ENCODE data around the gene UQCRC2.
"Not testable (repeated sequence)": the region's sequence is repeated elsewhere in the genome, so short reads cannot be mapped to it uniquely, and the experiment has no call there.

UQCRC2 gene

GRCh38 chr16:21952793-21953540 is at the start of gene UQCRC2:
Gene UQCRC2 (plus strand): TSS chr16:21953361. CDS start chr16:21953424, 63 bp downstream.
- FAIRE-seq: no peak

- FAIRE-seq: not testable (repeated sequence)
These were observed 20.5 kb upstream of the UQCRC2 start for GRCh38 chr16:21932650-21933049.

GRCh38 chr16:21933316-21933715 is 19.8 kb upstream of the UQCRC2 start:
- FAIRE-seq: not testable (repeated sequence)

DNA sequence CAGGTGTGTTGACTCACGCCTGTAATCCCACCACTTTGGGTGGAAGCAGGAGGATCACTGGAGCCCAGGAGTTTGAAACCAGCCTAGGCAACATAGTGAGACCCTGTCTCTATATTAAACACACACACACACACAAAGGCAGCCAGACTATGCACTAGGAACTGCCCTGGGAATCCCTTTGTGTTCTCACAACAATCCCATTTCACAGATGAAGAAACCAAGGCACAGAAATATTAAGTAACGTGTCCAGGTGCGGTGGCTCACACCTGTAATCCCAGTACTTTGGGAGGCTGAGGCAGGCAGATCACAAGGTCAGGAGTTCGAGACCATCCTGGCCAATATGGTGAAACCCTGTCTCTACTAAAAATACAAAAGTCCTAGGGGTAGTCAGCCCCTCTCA is 19.4 kb upstream of the UQCRC2 start:
- FAIRE-seq: not testable (repeated sequence)

DNA sequence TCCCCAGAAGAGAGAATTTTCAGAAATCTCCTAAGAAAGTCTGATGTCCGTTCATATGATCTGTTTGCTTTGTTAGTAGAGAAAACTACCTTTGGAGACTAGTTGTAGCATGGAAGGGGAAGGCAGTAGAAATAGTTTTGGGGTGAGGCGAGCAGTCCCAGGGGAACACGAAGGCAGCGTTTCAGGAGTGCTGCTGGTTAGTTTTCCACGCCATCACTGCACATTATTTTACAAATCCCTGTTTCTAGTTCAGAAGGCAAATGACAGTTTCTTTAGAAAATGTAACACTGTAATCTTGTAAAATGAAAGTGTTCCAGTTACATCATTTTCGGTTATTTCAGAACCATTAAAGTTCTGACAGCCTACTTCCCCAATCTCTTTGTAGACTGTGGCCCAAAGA is 16.9 kb upstream of the UQCRC2 start:
- not testable (repeated sequence) for FAIRE-seq

GRCh38 chr16:21937336-21937829 is 15.8 kb upstream of the UQCRC2 start:
- FAIRE-seq: no peak

- no peak for FAIRE-seq
These were observed 12.6 kb upstream of the UQCRC2 start for GRCh38 chr16:21940570-21940969.

DNA sequence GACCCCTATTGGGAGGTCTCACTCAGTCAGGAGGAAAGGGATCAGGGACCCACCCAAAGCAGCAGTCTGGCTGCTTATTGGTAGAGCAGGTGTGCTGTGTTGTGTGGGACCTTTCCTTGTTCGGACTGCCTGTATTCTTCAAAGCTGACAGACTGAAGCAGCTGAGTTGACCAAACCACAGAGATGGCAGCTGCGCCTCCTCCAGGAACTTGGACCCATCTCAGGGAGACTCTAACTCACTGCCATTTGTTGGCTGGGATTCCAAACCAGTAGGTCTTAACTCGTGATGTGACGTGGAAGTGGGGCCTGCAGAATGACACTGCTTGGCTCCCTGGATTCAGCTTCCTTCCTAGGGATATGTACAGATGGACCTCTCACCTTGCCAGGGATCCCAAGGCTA is 9.6 kb upstream of the UQCRC2 start:
- no peak for FAIRE-seq

DNA sequence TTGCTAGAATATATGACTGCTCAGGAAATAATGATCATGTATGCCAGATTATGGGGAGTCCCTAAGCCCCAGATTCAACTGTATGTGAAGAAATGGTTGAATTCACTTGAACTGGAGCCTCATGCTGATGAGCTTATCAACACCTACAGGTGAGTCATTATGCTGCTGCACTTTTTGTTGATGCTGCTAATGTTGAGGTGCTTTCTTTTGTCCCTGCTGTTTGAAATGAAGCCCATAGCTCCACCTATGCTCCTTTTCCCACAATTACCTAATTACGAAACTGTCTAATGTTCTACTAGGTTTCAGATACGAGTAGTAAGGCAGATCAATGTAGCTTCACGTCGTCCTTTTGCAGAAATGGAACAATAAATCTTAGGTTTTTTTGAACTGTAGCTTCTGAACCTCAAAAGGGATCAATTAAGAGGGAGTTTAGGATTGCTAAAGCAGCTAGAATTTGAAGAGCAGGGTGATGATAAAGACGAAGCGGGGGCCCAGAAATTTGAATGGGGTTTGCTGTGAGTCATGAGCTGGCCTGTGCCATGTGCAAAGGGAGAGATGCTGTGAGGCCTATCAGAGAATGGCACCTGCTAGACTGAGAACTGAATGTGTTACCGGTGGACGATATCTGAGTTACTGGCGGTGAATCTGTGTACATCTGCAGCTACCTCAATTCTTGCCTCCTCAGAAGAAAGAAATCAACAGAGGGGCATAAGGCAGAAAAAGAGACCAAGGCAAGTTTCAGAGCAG is 6.1 kb upstream of the UQCRC2 start:
- no peak for FAIRE-seq

DNA sequence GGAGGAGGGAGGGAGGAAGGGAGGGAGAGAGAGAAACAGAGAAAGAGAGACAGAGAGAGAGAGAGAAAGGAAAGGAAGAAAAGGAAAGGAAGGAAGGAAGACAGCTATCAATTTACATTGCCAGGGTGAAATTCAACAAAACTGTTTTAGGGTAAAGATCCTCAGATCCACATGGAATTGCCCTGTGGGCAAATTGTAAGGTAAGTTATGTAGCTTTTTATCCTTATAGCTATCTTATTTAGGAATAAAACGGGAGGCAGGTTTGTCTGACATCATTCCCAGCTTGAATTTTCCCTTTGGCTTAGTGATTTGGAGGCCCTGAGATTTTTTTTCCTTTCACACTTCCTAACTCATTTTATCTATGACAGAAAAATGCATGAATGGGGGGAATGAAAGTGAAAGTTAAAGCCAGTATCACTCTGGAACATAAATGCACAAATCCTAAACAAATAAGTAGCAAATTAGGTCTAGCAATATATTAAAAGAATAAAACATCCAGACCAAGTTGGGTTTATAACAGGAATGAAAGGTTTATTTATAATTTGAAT is 3.4 kb upstream of the UQCRC2 start:
- FAIRE-seq: no peak

DNA sequence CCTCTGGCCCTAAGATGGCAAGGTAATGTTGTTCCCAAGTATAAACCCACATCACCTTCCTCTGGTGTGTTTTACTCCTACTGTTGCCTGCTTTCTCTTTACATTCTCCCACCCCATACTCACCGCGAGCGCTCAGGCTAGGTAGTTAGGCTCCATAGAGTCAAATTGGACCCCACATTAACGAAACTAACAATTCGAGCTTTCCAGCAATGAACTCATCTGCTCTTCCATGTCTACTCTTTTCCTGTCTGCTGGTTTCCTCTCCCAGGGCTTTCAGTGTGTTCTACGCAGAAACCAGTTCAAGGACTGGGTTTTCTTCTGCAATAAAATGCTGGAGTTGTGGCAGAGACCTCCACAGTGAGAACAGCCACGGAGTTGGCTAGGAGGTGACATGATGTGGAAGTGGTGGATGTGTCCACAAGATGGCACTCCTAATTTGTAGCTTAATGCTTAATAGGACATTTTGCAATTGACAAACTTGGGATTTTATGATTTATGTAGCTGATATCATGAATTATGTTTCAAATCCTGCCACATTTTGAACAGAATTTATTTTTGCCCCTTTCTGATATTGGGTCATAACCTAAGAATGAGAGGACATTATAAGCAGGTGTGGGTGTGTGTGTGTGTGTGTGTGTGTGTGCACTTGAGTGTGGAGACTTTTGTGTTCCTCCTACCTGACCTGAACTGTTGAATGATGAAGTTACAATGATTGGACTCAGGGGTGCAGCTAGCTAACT is 2.2 kb upstream of the UQCRC2 start:
- FAIRE-seq: no peak

DNA sequence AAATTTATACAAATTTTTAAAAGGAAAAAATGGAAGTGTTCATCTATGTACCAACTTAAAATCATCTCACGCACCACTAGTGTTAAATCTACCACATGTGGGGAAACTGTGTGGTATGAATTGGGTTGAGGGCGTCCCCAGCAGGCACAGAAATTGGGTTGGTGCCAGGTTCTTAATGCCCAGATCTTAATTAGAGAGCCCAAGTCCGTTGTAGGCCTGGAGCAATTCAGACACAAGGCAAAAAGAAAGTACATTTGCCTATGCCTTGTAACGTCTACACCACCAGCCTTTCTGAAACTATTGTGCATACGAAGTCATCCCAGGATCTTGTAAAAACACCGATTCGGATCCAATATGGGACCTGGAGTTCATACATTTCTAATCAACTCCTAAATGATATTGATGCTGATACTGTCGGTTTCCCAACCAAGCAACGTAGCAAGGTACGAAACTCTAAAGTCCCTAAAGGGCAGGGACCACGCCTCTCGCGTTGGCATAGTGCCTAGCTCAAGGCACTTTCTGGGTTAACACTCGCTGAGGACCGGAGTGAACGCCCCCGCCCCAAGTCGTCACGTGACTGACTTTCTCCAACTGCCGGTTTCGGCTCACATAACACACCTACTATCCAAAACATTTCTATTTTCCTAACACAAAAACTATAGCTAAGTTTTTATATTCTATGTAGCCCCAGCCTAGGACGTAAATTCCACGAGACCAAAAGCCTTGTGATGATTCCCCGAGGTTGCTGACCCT is 945 bp upstream of the UQCRC2 start:
- FAIRE-seq: no peak

GRCh38 chr16:21953541-21953902 is 361 bp downstream of the UQCRC2 start:
- no peak for FAIRE-seq

- no peak for FAIRE-seq
These were observed 4.7 kb downstream of the UQCRC2 start for GRCh38 chr16:21957714-21958346.

DNA sequence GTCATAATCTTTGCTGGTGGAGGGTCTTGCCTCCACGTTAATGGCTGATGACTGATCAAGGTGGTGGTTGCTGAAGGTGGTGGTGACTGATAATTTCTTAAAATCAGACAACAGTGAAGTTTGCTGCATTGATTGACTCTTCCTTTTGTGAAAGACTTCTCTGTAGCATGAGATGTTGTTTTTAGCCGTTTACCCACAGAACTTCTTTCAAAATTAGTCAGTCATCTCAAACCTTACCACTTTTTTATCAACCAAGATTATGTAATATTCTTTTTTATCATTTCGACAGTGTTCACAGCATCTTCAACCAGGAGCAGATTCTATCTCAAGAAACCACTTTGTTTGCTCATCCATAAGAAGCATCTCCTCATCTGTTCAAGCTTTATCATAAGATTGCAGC is 5.9 kb downstream of the UQCRC2 start:
- FAIRE-seq: no peak

DNA sequence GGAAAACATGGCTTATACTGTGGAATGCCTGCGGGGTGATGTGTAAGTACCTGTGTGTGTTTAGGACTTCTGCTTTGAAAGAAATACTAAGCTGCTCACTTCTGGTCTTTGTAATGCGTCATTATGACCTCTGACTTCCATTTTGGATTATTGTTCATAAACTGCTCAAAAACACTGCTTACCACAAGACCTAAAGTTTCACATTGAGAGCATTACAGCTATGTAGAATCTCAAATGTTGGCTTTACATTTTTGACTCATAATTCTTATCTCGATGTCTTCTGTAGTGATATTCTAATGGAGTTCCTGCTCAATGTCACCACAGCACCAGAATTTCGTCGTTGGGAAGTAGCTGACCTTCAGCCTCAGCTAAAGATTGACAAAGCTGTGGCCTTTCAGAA is 9.3 kb downstream of the UQCRC2 start:
- no peak for FAIRE-seq

- FAIRE-seq: no peak
These were observed 10.7 kb downstream of the UQCRC2 start for GRCh38 chr16:21963887-21964286.

DNA sequence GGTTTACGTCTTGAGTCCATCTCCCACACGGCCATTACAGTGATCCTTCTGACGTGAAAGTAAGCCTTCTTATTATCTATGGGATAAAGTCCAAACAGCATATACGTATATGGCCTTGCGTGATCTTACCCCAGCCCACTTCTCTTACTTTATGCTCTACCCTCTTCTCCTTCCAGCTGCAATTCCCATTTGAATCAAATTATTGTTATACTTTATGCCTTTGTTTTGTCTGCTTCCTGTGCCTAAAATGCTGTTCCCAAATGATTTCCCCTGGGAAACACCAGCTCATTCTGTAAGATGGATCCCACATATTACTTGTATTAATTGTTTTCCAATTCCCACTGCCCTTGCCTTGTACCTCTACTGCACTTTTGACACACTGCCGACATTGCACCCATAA is 11.2 kb downstream of the UQCRC2 start:
- no peak for FAIRE-seq

- FAIRE-seq: no peak
These were observed 18.7 kb downstream of the UQCRC2 start for GRCh38 chr16:21971856-21972255.

- no peak for FAIRE-seq
These were observed 20.8 kb downstream of the UQCRC2 start for GRCh38 chr16:21973945-21974344.

DNA sequence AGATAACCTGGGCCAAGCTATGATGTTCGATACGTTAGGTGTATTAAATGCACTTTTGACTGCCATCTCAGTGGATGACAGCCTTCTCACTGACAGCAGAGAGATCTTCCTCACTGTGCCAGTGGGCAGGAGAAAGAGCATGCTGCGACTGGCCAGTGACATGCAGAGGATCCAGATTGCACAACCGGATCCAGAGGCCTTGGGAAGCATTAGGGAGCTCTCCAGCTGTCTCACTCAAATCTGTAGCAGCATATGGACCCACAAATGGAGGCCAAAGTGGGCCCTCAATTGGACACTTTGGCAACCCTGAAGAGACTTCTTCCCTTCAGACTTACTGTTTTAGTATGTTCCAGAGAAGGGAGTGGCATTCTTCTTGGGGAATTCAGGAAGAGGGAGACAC is 26.9 kb downstream of the UQCRC2 start:
- FAIRE-seq: no peak

- FAIRE-seq: no peak
These were observed 28.9 kb downstream of the UQCRC2 start for GRCh38 chr16:21982108-21982507.
